Pulmonary artery endothelial cell (primary cell): ENCODE measurements around the gene CTDNEP1. TPM values are rescaled to one million over a fixed set of nuclear protein-coding genes. Genes with fewer than 3 reads are reported as not detected.
A peak's percentile ranks its signal among the peaks of the same experiment; 100 is the strongest.
"Not testable (repeated sequence)": the region's sequence is repeated elsewhere in the genome, so short reads cannot be mapped to it uniquely, and the experiment has no call there.

Experiments used
- DNase-seq: peaks from one replicate; pipeline ENCODE4 v3.0.0-alpha.2; 2011; ENCODE audit warnings: low read depth, low spot score
- total RNA-seq: library from RNA; depleted of rRNA; stranded (reverse); fragments of >200 nt; gene quantifications from 2 replicates; pipeline ENCODE4 v1.2.3, GENCODE V29; 2014

CTDNEP1 gene
- total RNA-seq, 1 donor from 2014 or later, result 30.7 TPM

DNA sequence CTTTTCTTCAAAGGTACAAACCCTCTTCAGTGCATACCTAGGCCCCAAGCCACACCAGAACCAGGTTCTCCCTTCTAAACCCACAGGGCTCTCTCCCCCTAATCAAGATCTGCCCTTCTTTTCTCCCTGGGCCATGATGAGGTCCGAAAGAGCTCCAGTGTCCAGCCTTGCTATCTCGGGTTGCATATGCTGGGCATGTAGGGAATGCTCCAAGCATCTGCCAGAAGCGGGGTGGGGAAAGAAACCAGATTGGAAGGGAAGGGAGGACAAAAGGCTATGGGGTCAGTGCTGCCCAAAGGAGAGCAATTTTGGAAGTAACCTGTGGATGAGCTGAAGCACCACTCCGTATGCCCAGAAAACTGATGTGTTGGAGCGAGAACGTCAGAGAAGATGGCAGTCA, 2.3 kb downstream of the CTDNEP1 start:
- DNase-seq, result no peak

DNA sequence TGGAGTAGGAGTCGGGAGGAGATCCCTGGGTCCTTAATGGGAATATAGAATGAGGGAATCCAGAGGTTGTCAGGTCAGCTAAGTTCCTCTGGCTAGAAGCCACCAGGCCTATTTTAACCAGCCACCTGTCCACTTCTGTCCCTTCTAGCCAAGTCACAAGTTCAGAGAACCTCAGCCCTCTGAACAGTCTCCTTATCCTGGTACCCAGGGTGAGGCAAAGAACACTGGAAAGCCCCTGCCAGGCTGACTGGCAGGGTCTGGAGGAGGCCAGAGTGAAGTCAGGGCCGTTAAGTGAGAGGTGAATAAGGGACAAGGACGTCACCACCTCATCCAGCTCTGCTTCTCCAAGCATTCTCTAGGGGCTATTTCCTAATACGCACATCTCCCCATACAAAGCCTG, 2.7 kb downstream of the CTDNEP1 start:
- no peak for DNase-seq

DNA sequence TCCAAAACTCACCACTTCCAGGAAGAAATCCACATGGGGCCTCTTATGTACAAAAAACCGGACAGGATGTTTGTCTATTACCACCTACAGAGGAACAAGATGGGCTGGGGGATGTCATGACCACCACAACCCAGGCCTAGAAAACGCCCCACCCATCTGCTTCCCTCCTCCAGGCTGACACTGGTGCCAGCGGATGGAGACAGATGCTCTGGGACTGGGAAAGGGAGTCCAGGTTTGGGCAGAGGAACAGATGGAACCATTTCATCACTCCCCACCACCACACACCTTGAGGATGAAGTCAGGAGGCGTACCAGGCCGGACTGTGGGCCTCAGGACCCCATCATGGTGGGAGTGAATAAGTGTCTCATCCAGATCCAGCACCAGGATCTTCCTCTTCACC, 4.8 kb downstream of the CTDNEP1 start:
- no peak for DNase-seq

DNA sequence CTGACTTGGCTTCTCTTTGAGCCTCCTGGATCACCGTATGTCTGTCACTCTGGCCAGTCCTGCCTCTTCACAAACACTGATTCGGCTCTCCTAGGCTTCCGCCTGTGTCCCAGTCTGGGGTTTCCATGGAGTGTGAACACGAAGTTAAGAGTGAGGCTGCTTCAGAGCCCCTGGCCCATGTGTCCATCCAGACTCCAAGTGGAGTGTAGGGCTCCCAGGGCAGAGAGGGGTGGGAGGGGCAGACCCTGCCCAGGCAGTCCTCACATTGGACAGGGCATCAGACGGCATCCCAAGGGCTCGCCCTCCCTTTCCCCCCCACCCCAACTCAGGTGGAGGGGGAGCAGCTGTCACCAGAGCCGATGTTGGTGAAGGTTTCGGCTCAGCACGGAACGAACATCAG, 7.7 kb downstream of the CTDNEP1 start:
- not testable (repeated sequence) for DNase-seq

DNA sequence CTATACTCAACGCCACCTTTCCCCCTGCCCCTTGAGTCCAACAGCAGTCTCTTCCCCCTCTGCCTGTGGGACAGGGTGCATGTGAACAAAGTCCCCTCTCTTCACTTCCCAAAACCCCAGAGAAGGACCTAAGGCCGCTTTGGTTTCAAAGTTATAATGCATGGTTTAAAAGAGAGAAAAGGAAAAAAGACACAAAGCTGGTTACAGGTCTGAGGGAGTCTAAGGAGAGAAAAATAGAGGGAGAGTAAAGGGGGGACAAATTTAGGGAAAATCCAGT, 8.1 kb downstream of the CTDNEP1 start:
- no peak for DNase-seq

DNA sequence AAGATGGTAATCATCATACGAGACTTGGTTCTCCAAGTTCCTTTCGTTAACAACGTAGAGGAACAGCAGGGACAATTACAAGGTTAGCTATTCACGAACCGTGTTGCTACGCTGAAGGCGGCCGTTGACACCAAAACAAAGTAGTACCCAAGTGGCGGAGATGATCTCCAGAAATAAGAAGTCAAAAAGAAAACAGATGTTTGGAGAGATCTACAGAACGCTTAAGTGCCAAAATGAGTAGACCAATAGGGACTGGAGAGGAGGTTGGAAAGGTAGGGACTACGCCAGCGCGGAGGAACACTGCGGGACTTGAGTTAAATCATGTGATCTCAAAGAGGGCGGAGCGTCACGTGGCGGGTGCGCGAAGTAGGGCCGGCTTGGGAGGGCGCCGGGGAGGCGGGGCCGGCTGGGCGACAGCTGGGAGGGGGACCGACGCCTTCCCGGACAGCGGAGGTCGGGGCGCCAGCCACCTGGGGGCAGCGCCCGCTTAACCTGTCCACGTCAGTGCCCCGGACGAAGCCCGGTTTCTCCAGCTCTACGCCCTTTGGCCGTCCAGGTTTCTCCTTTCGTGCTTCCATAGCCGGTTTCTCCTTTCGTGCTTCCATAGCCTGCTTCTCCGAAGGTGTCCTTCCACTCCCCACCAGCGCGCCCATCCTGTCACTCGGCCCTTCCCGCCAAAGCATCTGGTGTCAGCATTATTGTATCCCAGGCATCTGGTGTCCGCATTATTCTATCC, 8.6 kb downstream of the CTDNEP1 start:
- DNase-seq, result peak; percentile 85

DNA sequence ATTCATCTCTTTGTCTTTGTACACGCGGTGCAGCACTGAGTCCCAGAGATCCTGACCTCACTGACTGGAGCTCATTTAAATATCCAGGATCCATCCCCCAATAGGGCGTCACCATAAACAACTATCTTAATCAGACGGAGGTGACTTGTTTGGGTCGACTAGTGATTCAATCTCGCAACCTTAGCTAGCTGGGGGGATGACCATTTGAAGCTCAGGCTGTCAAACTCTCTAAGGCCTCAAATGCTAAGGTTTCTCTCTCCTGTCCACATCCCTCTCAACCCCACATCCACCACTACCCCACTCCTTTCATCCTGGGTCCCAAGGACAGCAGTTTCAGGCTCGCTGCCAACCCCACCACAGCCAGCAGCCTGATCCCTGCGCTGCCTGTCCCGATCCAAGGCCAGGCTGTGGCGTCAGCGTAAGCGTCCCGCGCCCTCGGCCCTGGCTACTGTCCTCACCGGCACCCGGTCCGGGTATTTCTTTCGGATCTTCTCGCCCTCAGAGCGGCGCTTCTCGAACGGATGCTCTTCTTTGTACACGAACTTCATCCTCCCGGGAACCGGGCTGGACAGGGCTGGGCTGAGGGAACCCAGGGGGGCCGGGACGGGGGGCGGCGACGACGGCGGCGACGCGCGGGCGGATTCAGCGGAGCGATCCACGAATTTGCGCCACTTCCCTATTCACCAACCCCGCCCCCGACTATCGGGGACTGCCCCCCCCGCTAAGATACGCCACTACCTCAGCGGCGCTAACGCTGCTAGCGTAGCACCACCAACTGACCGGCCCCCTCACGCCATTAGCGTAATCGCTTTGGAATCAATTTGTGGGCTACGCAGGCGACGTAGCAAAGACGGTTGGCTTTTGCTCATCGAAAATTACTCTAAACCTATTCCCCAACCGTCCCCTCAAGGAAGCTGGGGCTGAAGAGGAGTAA, 9.5 kb downstream of the CTDNEP1 start, which contains the start of gene GABARAP:
Gene GABARAP, minus strand, starts transcription at position 667 of the 934 bp plus-strand sequence. Its CDS starts 119 bp downstream, at position 548.
- DNase-seq, result peak; percentile 69

DNA sequence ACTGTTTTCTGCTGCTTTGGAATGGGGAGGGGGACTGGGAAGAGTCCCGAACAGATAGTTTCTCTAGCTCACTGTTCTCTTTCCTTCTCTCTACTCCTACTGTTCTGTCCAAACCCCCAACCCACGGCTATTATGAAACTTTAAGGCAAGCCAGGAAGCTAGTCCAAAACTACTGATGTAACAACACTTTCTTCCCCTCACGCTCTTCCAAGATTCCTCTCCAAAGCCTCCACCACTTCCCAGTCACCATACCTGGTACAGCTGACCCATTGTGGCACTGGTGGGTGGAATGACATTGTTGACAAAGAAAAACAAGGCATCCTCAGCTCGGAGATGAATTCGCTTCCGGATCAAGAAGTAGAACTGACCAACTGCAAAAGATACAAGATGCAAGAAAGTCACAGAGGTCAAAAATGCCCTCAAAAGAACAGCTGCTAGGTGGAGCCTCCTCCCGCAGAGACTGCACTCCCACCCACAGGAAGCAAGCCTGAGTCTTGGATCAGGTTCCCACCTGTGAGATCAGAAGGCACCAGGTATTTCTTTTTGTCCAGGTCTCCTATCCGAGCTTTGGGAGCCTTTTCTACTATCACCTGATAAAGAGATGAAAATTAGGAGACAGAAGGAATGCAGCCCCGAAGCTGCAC, 10.3 kb downstream of the CTDNEP1 start:
- no peak for DNase-seq

DNA sequence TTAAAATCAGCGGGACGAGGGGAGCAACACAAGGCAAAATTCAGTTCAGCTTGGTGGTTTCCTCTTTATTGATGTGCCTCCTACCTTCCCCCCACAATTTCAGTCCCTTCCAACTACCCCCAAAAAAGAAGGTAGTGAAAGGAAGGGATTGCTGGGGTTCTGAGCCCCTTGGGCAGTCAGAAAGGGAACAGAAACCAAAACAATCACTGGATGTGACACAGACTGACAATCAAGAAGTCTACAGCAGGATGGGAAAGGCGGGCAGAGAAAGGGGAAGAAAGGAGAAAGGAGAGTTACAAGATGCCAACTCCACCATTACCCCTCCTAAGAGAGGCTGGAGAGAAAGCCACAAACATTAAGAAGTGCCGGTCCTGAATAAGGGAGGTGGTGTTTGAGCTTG, 11.2 kb downstream of the CTDNEP1 start:
- no peak for DNase-seq

DNA sequence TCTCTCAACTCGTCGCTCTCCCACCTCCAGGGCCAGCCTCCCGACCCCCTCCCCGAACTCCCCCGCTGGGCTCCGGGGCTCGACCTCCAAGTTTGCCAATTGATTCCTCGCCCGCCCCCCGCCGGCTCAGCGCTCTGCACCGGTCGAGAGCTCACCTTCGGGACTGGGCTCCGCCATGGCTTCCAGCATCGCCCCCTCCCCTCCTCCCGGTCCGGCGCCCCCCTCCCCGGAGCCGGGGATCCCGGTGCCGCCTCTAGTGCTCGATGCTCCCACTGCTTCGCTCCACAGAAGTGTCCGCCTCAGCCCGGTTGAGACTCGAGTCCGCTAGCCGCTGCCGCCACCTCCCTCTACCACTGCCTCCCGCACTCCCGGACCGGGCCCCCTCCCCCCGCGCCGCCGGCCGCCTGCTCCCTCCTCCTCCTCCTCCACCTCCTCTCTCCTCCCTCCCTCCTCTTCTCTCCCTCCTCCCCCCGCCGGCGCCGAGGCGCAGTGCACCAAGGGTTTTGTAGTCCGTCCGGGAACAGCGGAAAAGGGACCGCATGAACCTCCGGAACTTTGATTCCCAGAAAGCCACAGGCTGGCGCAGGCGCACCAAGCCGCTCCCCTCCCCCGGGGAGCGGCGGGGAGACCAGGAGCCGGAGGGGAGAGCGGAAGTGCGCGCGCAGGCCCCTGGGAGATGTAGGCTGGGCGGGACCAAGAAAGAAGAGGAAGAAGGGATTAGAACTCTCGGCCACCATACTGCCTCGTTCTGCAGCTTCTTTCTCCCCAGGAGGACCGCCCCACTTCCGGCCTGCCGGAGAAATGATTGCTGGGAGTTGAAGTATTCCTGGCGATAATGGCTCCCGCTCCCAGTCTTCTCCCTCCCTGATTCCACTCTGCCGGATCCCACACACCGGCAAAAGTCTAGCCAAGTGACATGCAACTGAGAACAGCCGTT, 12.2 kb downstream of the CTDNEP1 start, which contains the start of gene PHF23:
Gene PHF23, minus strand, starts transcription at position 367 of the 937 bp plus-strand sequence. Its CDS starts 178 bp downstream, at position 189.
- peak; percentile 99 for DNase-seq

DNA sequence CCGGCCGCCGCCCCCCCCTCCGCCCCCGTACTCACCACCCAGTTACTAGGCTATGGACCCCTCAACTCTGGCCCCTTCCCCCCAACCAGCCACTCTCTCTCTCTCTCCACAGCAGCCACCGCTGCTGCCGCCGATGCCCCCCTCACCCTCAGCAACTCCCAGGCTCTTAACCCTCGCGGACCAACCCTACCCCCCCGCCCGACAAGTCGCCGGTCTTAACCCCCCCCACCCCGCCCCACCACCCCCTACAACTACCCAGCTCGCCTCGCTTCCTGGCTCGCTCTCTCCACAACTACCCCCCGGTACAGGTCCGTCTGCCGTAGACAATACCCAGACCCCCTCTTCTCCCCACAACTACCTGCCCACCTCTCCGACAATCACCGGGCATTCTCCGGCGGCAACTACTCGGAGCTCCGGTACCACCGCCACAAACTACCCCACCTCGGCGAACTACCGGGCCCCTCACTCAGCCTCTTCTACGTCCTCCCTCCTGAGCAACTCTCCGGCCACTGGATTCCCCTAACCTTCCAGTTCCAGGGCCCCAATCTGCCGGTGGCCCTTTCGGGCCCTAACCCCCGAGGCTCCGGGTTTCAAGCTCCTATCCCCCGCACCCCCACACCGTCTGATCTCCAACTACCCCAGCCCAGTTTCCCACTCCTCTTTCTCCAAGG, 13.0 kb downstream of the CTDNEP1 start:
- DNase-seq, result no peak

DNA sequence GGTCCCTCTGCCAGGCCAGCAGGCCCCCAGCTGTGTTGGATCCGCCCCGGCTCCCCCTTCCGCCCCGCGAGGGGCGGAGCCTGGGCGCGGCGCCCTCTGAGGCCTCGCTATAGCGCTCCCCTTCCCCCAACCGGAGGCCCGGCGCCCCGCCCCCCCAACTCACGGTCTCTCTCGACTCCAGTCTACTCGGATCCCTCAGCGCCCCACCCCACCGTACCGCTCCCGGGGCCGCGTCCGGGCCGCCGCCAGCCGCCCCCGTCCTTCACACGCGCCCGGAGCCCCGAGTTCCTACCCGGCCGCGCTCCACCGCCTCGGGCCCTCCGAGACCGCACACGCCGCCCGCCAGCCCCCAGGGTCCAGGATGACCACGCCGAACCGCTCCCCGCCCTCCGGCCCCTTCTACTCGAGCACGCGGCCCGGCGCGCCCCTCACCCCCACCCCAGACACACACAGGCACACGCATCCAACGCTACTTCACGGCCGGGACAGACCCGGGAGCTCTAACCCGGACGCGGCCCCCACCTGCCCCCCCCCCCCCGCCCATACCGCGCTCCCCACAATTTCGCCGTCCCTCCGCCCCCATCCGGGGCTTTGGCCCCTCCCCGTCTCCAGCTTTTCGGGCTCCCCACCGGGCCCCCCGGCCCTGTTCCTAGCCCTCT, 13.6 kb downstream of the CTDNEP1 start:
- no peak for DNase-seq

DNA sequence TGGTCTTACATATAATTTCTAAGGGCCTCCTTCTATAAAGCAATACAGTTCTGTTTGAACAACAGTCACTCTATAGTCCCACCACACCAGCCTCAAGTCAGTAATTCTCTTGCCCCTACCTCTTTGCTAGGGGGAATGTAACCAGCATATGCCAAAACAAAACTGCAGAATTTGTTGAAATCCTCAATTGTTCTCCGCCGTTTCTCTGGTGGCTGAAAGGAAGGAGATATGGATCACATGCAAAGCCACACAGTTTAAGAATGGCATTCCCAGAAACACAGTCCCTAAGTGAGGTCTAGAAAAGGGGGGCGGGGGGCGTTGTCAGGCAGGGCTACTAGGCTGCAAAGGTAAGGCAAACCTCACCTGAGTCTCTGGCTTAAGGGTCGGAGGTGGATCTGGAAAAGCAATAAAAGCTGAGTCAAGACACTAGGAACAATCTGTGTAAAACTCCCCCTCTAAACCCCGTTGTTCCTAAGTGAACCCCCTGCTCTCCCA, 14.2 kb downstream of the CTDNEP1 start:
- DNase-seq, result no peak

DNA sequence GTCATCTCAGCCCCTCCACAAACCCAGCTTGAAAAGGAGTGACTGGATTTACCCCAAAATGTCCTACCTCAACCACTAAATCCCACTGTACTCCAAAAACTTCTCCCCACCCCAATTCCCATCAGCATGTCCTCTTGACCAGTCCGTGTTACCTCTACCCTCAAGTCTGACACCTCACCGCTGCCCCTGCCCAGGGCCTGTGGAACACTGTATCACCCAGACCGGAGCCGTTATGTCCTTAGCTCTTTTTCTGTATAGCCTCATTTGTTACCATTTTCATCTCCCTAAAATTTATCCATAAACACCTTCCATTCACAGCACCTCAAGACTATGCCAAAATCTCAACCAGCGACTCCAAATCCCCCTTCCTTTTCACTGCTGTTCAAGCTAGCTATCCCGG, 14.7 kb downstream of the CTDNEP1 start:
- no peak for DNase-seq

DNA sequence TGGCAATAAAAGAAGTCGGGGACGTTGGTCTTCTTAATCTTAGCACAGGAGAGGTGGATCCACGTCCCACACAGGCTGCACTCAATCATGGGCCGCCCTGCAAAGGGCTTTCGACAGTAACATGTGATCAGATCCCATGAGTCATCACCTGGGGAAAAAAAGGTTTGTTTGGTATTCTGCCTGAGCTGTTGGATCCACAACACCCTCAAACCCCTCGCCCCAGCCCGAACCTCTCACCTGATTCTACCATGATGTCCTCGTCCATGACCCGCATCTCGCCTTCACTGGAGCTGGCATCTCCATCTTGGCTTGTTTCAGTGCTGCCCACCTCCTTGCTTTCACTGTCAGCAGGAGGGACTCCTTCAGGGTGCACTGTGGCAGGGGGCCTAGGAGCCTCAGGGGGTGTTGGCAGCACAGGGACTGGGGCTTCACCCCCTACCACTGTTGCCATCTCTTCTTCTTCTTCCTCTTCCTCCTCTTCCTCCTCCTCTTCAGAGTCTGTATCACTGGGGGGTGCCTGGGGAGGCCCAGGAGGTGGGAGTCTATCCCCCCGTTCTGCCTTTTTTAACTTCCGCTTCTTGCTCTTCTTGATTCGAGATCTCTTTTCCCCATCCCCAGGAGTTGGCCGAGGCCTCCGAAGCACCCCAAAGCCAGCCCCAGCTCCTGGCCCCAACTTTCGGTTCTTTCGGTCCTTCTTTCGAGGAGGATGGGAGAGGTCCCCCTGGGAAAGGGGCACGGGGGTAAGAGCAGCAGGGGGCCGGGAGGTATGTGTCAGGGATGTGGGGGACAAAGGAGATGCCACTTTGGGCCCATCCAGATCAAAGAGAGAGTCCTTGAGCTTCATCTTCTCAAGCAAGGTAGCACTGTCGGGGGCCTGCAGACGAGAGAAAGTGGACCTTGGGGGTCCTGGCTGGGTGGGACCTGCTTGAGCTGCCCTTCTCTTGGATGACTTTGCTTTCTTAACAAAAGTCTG, 15.6 kb downstream of the CTDNEP1 start:
- no peak for DNase-seq

DNA sequence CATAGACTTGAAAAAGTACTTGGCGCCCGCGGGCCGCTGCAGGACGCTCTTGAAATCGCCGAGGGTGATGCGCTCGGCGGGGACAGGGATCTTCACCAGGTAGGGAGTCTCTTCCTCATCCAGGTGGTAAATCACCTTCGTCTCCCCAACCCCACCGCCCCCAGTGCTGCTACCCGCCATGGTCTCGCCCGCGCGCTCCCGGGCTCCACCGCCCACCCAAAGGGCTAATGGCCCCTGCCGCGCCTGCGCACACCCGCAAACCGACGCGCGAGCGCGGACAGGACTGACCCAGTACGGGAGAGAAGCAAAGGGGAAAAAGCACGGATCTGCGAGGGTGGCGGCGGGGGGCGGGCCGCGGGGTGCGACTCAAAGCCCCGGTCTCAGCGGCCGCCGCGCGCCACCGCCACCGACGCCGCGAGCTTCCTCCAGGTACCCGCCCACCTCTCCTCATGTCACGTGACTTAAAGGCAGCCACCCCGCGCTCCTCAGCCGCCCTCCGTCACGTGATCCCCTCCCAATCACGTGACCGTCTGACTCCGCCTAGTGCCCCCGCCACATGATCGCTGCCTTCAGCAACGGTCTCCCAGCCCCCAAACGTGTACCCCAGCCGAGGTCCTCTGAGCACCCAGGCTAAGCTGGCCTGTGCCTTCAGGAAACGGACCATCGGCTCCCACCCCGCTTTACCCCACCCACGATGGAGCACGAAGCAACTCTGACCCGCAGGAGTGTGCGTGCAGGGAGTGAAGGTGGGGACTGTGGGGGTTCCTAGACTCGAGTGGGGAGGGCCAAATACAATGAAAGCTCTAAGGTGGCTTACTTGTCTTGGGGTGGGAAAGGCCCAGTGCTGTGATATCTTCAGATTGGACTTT, 17.2 kb downstream of the CTDNEP1 start, which contains the start of gene DVL2:
Gene DVL2, minus strand, starts transcription at position 435 of the 869 bp plus-strand sequence. Its CDS starts 255 bp downstream, at position 180.
- DNase-seq, result peak; percentile 82

DNA sequence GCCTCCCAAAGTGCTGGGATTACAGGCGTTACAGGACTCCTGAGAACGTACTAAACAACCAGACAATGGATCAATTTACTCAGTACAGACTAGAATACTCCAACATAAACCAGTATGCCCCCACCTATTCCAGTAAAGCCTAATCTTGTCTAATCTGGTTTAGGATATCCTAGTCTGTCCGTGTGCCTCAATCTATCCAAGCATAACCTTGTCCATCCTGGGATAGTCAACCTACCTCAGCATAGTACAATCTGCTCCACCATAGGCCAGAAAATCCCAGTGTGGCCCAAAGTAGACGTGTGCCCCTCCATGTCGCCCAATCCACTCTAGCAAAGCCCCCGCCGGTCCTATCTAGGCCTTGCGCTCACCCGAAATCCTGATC, 17.8 kb downstream of the CTDNEP1 start:
- DNase-seq, result no peak
